Measurements from ENCODE around the gene TENM4.

The TENM4 gene

GRCh38 chr11:78786086-78786485, 654.7 kb downstream of the TENM4 start:
- DNase-seq (ENCODE audit: extremely low read depth, low read depth), result no peak

GRCh38 chr11:78784321-78785061, 656.3 kb downstream of the TENM4 start:
- TF ChIP-seq, protein P1, sequence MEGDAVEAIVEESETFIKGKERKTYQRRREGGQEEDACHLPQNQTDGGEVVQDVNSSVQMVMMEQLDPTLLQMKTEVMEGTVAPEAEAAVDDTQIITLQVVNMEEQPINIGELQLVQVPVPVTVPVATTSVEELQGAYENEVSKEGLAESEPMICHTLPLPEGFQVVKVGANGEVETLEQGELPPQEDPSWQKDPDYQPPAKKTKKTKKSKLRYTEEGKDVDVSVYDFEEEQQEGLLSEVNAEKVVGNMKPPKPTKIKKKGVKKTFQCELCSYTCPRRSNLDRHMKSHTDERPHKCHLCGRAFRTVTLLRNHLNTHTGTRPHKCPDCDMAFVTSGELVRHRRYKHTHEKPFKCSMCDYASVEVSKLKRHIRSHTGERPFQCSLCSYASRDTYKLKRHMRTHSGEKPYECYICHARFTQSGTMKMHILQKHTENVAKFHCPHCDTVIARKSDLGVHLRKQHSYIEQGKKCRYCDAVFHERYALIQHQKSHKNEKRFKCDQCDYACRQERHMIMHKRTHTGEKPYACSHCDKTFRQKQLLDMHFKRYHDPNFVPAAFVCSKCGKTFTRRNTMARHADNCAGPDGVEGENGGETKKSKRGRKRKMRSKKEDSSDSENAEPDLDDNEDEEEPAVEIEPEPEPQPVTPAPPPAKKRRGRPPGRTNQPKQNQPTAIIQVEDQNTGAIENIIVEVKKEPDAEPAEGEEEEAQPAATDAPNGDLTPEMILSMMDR (IDR thresholded peaks at IDR 0.05; ENCODE audit: low read depth, low read length), result no peak
- DNase-seq (ENCODE audit: extremely low read depth, low read depth), result no peak

More at GRCh38 chr11:78786086-78786485, 654.7 kb downstream of the TENM4 start:
- TF ChIP-seq, protein P1 (IDR thresholded peaks at IDR 0.05; ENCODE audit: low read depth, low read length), result no peak

- TF ChIP-seq, protein P1 (IDR thresholded peaks at IDR 0.05; ENCODE audit: low read depth, low read length), result no peak
These were observed 657.0 kb downstream of the TENM4 start for GRCh38 chr11:78783846-78784245.

GRCh38 chr11:78783301-78783700, 657.5 kb downstream of the TENM4 start:
- DNase-seq (ENCODE audit: extremely low read depth, low read depth), result no peak
- TF ChIP-seq, protein P1 (IDR thresholded peaks at IDR 0.05; ENCODE audit: low read depth, low read length), result no peak

More at GRCh38 chr11:78783846-78784245, 657.0 kb downstream of the TENM4 start:
- no peak for DNase-seq (ENCODE audit: extremely low read depth, low read depth)

DNA sequence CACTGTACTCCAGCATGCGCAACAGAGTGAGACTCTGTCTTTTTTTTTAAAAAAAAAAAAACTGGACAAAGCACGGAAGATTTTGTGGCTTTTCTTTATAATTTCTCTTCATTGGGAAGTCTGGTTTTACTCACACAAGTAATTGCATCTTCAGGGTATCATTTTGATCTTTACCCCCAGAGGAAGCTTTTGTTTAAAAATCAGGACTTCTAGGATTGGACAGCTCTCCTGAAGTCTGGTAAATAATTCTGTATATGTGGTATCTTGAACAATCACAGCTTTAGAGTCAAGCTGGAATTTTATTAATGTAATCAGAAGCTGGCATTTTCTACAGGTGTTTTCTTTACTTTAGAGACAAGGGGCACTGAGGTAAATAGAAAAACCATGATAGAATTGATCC, 658.1 kb downstream of the TENM4 start:
- TF ChIP-seq, protein P1 (IDR thresholded peaks at IDR 0.05; ENCODE audit: low read depth, low read length), result no peak
- no peak for DNase-seq (ENCODE audit: extremely low read depth, low read depth)

GRCh38 chr11:78780889-78781288, 659.9 kb downstream of the TENM4 start:
- DNase-seq (ENCODE audit: extremely low read depth, low read depth), result no peak
- TF ChIP-seq, protein P1 (IDR thresholded peaks at IDR 0.05; ENCODE audit: low read depth, low read length), result no peak

DNA sequence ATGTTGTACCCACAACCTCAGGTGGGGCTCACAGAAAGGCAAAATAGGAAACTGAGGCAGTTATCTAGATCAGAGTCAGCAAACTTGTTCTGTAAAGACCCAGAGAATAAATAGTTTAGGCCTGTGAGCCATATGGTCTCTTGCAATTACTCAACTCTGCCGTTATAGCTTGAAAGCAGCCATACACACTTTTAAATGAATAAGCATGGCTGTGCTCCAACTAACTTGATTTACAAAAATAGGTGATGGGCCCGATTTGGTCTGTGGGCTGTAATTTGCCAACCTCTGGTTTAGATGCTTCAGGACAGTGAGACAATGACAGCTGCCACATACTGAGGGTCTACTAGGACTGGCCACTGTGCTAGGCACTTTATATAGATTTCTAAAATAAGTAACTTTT, 667.3 kb downstream of the TENM4 start:
- TF ChIP-seq, protein P1 (IDR thresholded peaks at IDR 0.05; ENCODE audit: low read depth, low read length), result no peak
- DNase-seq (ENCODE audit: extremely low read depth, low read depth), result no peak

Measured in AG09319 (cell line).